Measurements from ENCODE around the gene RAB8B. TPM values are rescaled to one million over a fixed set of nuclear protein-coding genes. Genes with fewer than 3 reads are reported as not detected.

Gene RAB8B
- polyA plus RNA-seq, 1 donor from 2014 or later: 87.1 TPM

DNA sequence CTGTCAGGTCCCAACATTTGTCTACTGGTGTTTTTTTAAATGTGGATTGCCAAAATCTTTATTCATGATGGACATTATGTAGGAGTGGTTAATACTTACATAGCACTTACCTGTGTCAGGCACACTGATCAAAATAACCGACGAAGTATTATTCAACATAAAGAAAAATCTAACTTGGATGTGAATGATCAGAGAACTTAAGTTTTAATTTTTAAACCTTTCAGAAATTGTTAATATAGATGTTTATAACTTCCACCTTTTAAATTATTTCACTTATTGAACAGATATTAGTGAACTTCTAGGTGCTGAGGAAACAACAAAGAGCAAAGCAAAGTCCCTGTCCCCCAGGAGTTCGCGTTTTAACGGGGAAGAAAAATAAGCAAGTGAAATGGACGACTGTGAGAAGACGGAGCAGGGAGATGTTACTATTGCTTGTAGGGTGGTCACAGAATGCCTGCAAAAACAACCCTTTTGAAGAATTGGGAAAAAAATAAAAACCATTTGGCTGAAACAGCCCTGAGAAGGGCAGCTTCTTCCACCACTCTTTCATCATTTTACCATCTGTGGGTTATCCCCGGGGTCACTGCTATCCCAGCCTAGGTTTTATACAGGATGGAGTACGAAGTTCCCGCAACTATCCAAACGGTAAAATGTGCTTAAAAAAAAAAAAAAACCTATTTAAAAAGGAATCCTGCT is 87.1 kb downstream of the RAB8B start:
- Histone ChIP-seq H3K27me3 (ENCODE audit: insufficient read depth, low read depth, low read length) (no peaks in the 10 kb centered on the region), H3K9ac (ENCODE audit: low read length) (peak overlapping the region; percentile 66), H2AFZ (ENCODE audit: low read depth, low read length) (peak overlapping the region; percentile 6), H3K9me2 (ENCODE audit: insufficient read depth, low read length) (no peaks in the 10 kb centered on the region), H3K4me3 (ENCODE audit: low read length) (peak overlapping the region; percentile 90), H3K27ac (ENCODE audit: low read length) (peak overlapping the region; percentile 24), H3K79me2 (replicated peaks; ENCODE audit: insufficient read depth, low read length) (no peaks in the 10 kb centered on the region), H4K20me1 (ENCODE audit: insufficient read depth) (no peaks in the 10 kb centered on the region), H3K36me3 (ENCODE audit: insufficient read depth, low read length) (no peaks in the 10 kb centered on the region), H3F3A (ENCODE audit: insufficient read depth, low read length, poor library complexity, severe bottlenecking) (peaks cover 8% of the 10 kb centered on the region), H3K4me2 (ENCODE audit: low read length) (peak overlapping the region; percentile 79), H3K9me3 (ENCODE audit: low read length) (no peaks in the 10 kb centered on the region)
- TF ChIP-seq, protein P1, sequence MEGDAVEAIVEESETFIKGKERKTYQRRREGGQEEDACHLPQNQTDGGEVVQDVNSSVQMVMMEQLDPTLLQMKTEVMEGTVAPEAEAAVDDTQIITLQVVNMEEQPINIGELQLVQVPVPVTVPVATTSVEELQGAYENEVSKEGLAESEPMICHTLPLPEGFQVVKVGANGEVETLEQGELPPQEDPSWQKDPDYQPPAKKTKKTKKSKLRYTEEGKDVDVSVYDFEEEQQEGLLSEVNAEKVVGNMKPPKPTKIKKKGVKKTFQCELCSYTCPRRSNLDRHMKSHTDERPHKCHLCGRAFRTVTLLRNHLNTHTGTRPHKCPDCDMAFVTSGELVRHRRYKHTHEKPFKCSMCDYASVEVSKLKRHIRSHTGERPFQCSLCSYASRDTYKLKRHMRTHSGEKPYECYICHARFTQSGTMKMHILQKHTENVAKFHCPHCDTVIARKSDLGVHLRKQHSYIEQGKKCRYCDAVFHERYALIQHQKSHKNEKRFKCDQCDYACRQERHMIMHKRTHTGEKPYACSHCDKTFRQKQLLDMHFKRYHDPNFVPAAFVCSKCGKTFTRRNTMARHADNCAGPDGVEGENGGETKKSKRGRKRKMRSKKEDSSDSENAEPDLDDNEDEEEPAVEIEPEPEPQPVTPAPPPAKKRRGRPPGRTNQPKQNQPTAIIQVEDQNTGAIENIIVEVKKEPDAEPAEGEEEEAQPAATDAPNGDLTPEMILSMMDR (IDR thresholded peaks at IDR 0.05; ENCODE audit: poor library complexity, severe bottlenecking): no peak
- no peak for TF ChIP-seq MXI1 (conservative IDR thresholded peaks at IDR 0.05; ENCODE audit: poor library complexity, severe bottlenecking)
- no peak for TF ChIP-seq POLR2AphosphoS5 (IDR thresholded peaks at IDR 0.05)

DNA sequence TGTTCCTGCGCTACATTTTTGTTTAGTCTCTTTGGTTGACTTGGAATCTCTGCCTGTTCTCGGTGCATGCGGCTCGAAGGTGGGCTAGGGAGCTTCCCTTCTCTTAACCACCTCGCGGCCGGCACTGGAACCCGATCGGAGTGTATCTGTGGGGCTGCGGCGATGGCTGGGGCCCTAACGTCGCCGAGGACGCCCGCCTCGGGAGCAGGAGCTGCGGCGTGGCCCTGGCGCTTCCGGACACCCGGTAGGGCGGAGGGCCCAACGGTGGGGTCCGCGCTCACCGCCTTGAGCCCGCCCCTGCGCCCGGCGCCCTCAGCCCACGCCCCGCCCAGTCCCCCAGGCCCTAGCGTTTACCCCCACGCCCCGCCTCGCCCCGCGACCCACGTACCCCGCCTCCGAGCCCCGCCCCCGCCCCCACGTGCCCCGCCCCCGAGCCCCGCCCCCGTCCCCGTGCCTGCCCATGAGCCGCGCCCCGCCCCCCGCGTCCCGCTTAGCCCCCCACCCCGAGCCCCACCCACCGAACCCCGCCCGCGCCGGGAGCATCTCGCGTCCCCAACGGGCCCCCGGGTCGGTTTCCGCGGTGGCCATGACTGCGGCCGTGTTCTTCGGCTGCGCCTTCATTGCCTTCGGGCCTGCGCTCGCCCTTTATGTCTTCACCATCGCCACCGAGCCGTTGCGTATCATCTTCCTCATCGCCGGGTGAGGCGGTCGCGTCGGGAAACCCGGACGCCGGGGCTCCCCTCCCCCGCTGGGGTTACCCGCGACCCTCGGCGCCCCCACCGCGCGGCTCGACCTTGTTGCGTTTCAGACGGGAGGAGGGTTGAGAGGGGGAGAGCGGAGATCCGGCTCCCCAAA is 87.9 kb downstream of the RAB8B start, which contains the start of gene APH1B:
APH1B (plus strand) TSS at position 568 of the 855 bp plus-strand sequence; CDS start at position 587, 19 bp downstream.
- Histone ChIP-seq H3K9ac (ENCODE audit: low read length) (peak within 1 kb of the TSS; percentile 78), H3K27ac (ENCODE audit: low read length) (peak within 1 kb of the TSS; percentile 24)

More for the DNA sequence above, 87.9 kb downstream of the RAB8B start, which contains the start of gene APH1B:
- H3K27me3 ChIP-seq (ENCODE audit: insufficient read depth, low read depth, low read length): no peaks in the 10 kb centered on the region
- H3K4me3 ChIP-seq (ENCODE audit: low read length): peak within 1 kb of the TSS; percentile 90
- TF ChIP-seq RAD21 (conservative IDR thresholded peaks at IDR 0.05) (peak; percentile 48), EP300 (conservative IDR thresholded peaks at IDR 0.05; ENCODE audit: poor library complexity, severe bottlenecking) (no peak), MXI1 (conservative IDR thresholded peaks at IDR 0.05; ENCODE audit: poor library complexity, severe bottlenecking) (peak; percentile 66), SMC3 (conservative IDR thresholded peaks at IDR 0.05; ENCODE audit: poor library complexity) (peak; percentile 61), TAF1 (IDR thresholded peaks at IDR 0.05; ENCODE audit: low read depth) (no peak), EZH2 (IDR thresholded peaks at IDR 0.05; ENCODE audit: borderline replicate concordance, insufficient read depth, low read length, poor library complexity, severe bottlenecking) (no peak), POLR2AphosphoS5 (IDR thresholded peaks at IDR 0.05) (peak; percentile 32)
- TF ChIP-seq, protein P2, sequence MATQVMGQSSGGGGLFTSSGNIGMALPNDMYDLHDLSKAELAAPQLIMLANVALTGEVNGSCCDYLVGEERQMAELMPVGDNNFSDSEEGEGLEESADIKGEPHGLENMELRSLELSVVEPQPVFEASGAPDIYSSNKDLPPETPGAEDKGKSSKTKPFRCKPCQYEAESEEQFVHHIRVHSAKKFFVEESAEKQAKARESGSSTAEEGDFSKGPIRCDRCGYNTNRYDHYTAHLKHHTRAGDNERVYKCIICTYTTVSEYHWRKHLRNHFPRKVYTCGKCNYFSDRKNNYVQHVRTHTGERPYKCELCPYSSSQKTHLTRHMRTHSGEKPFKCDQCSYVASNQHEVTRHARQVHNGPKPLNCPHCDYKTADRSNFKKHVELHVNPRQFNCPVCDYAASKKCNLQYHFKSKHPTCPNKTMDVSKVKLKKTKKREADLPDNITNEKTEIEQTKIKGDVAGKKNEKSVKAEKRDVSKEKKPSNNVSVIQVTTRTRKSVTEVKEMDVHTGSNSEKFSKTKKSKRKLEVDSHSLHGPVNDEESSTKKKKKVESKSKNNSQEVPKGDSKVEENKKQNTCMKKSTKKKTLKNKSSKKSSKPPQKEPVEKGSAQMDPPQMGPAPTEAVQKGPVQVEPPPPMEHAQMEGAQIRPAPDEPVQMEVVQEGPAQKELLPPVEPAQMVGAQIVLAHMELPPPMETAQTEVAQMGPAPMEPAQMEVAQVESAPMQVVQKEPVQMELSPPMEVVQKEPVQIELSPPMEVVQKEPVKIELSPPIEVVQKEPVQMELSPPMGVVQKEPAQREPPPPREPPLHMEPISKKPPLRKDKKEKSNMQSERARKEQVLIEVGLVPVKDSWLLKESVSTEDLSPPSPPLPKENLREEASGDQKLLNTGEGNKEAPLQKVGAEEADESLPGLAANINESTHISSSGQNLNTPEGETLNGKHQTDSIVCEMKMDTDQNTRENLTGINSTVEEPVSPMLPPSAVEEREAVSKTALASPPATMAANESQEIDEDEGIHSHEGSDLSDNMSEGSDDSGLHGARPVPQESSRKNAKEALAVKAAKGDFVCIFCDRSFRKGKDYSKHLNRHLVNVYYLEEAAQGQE (IDR thresholded peaks at IDR 0.05; ENCODE audit: borderline replicate concordance): peak; percentile 50
- TF ChIP-seq, protein P1 (IDR thresholded peaks at IDR 0.05; ENCODE audit: poor library complexity, severe bottlenecking): no peak
- peaks cover 8% of the 10 kb centered on the region for H3F3A ChIP-seq (ENCODE audit: insufficient read depth, low read length, poor library complexity, severe bottlenecking)
- no peaks in the 10 kb centered on the region for H3K36me3 ChIP-seq (ENCODE audit: insufficient read depth, low read length)
- no peaks in the 10 kb centered on the region for H3K79me2 ChIP-seq (replicated peaks; ENCODE audit: insufficient read depth, low read length)
- H3K9me3 ChIP-seq (ENCODE audit: low read length): no peaks in the 10 kb centered on the region
- peak within 1 kb of the TSS; percentile 93 for H2AFZ ChIP-seq (ENCODE audit: low read depth, low read length)
- H4K20me1 ChIP-seq (ENCODE audit: insufficient read depth): no peaks in the 10 kb centered on the region
- H3K9me2 ChIP-seq (ENCODE audit: insufficient read depth, low read length): no peaks in the 10 kb centered on the region
- H3K4me2 ChIP-seq (ENCODE audit: low read length): peak within 1 kb of the TSS; percentile 79

Measured in neural cell (in vitro differentiated cells).